ENCODE data around the gene EIF4E1B.

DNA sequence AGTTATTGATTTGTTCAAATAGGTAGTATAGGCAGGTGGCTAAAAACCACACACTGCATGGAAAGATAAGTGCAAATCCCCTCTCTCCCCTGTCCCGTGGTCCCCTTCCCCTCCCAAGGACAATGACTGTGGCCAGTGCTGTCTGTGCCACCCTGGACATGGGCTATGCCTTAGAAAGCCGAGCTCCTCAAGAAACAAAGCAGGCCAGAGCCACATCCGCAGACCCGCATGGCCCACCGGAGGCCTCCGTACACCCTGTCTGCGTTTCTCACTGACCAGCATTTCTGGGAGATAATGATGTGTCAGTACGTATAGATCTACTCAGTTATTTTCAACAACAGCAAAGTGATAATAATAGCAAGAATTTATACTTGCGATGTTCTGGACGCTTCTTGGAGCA, 33.1 kb downstream of the EIF4E1B start:
- TF ChIP-seq, protein P1, sequence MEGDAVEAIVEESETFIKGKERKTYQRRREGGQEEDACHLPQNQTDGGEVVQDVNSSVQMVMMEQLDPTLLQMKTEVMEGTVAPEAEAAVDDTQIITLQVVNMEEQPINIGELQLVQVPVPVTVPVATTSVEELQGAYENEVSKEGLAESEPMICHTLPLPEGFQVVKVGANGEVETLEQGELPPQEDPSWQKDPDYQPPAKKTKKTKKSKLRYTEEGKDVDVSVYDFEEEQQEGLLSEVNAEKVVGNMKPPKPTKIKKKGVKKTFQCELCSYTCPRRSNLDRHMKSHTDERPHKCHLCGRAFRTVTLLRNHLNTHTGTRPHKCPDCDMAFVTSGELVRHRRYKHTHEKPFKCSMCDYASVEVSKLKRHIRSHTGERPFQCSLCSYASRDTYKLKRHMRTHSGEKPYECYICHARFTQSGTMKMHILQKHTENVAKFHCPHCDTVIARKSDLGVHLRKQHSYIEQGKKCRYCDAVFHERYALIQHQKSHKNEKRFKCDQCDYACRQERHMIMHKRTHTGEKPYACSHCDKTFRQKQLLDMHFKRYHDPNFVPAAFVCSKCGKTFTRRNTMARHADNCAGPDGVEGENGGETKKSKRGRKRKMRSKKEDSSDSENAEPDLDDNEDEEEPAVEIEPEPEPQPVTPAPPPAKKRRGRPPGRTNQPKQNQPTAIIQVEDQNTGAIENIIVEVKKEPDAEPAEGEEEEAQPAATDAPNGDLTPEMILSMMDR (IDR thresholded peaks at IDR 0.05; ENCODE audit: low read depth, low read length, poor library complexity, severe bottlenecking) = no peak
- no peak for TF ChIP-seq EZH2phosphoT487 (IDR thresholded peaks at IDR 0.05; ENCODE audit: borderline replicate concordance, low read length)

All from DOHH2 (cell line).